ENCODE results near the gene AGPAT2. TPM values are rescaled to one million over a fixed set of nuclear protein-coding genes. Genes with fewer than 3 reads are reported as not detected.

AGPAT2 gene
- total RNA-seq, 1 experiment from 2014 or later, result 40.2 TPM

DNA sequence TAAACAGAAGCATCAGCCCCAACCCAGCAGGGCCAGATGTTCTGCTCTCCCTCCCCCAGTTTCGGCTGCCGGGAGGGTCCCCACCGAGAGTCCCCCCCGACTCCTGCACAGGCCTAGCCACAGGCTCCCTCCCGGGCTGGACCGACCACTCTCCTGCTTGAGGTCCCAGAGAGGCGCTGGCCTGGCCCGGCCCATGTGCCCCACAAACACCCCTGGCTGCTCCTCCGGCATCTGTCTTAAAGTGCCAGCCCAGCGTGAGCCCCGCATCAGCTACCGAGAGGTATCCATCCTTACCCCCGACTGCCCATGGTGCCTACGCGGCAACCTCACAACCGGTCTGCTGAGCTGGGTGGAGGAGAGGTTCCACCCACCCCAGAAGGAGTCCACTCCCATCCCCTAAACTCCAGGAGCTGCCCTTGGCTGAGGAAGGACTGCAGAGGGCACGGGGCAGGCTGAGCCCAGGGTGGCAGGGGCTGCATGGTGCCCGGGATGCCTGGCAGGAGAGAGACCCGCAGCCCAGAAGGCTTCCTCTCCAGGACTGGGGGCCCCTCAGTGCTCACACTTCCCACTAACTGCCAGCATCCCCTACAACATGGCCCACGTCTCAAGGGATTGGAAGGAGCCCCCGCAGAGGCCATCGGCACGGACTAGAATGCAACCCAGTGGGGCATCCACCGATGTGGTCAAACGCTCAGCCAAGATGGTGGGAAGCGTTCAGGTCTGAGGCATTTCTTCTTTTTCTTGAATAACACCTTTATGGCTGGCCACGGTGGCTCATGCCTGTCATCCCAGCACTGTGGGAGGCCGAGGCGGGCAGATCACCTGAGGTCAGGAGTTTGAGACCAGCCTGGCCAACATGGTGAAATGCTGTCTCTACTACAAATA, 40.2 kb downstream of the AGPAT2 start (continued):
- TF ChIP-seq, protein P1, sequence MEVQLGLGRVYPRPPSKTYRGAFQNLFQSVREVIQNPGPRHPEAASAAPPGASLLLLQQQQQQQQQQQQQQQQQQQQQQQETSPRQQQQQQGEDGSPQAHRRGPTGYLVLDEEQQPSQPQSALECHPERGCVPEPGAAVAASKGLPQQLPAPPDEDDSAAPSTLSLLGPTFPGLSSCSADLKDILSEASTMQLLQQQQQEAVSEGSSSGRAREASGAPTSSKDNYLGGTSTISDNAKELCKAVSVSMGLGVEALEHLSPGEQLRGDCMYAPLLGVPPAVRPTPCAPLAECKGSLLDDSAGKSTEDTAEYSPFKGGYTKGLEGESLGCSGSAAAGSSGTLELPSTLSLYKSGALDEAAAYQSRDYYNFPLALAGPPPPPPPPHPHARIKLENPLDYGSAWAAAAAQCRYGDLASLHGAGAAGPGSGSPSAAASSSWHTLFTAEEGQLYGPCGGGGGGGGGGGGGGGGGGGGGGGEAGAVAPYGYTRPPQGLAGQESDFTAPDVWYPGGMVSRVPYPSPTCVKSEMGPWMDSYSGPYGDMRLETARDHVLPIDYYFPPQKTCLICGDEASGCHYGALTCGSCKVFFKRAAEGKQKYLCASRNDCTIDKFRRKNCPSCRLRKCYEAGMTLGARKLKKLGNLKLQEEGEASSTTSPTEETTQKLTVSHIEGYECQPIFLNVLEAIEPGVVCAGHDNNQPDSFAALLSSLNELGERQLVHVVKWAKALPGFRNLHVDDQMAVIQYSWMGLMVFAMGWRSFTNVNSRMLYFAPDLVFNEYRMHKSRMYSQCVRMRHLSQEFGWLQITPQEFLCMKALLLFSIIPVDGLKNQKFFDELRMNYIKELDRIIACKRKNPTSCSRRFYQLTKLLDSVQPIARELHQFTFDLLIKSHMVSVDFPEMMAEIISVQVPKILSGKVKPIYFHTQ (CRISPR knock-in tag; IDR thresholded peaks at IDR 0.05), result no peak
- TF ChIP-seq CBFB (CRISPR knock-in tag; IDR thresholded peaks at IDR 0.05; ENCODE audit: low read depth), result no peak
- TF ChIP-seq MYBL2 (CRISPR knock-in tag; IDR thresholded peaks at IDR 0.05), result no peak

DNA sequence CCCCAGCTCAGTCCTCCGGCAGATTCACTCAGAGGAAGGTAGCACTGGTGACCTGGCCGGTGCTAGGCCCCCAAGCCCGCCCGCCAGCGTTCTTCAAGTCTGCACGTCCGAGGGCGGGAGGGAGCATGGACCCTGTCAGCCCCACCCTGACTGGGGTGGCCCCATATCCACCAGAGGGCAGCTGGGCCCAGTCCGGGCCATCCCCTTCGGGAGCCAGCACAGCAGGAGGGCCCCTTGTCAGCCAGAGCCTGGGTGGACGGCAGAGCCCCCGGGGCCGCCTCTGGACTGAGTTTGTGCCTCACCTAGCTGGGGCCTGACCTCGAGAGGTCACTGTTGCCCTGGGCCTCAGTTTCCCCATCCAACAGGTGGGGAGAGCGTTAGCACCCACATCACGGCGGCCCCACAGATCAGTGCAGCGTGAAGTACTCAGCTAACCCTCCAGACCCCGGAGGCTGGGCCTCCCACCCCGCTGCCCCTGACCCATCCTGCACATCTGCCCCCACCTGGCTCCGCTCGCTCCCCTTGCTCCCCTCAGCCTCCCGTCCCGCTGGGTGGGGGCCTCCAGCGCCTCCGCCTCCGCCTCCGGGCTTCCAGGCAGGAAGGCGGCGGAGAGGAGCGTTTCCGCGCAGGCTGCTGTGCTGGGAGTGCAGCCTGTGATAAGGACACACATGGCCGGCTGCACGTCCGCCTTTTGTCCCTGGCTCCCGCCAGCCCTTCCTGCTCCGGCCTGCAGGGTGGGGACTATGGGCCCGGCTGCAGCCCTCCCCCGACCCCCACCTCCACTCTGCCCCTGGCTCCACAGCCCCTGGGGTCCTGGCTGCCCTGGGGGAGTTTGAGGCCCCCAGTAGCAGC, 41.1 kb downstream of the AGPAT2 start:
- CTCF ChIA-PET, result interaction anchor here (0.7 to 3.6 kb wide), 8 partner anchors 11 to 245 kb away, joined by 3 to 21 read pairs (median 6); no protein-coding TSS in a partner anchor
- POLR2A ChIA-PET, result no interaction called here
- no peaks in the 10 kb centered on the region for H3K36me3 Mint-ChIP-seq

More for the DNA sequence above, 41.1 kb downstream of the AGPAT2 start:
- no peaks in the 10 kb centered on the region for H3K9me3 Mint-ChIP-seq
- DNase-seq (ENCODE audit: low spot score), result no peak
- no peaks in the 10 kb centered on the region for H3K4me1 Mint-ChIP-seq
- H3K27me3 Mint-ChIP-seq (ENCODE audit: low read depth), result 0 out of 2 replicates have a peak, but pooled peaks cover 6% of the 10 kb centered on the region
- ATAC-seq, result peak; percentile 38
- no peak overlapping the region for H3K4me3 Mint-ChIP-seq
- H3K27ac Mint-ChIP-seq, result no peak overlapping the region
- TF ChIP-seq, protein P2, sequence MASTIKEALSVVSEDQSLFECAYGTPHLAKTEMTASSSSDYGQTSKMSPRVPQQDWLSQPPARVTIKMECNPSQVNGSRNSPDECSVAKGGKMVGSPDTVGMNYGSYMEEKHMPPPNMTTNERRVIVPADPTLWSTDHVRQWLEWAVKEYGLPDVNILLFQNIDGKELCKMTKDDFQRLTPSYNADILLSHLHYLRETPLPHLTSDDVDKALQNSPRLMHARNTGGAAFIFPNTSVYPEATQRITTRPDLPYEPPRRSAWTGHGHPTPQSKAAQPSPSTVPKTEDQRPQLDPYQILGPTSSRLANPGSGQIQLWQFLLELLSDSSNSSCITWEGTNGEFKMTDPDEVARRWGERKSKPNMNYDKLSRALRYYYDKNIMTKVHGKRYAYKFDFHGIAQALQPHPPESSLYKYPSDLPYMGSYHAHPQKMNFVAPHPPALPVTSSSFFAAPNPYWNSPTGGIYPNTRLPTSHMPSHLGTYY (CRISPR knock-in tag; IDR thresholded peaks at IDR 0.05), result no peak
- TF ChIP-seq, protein P3, sequence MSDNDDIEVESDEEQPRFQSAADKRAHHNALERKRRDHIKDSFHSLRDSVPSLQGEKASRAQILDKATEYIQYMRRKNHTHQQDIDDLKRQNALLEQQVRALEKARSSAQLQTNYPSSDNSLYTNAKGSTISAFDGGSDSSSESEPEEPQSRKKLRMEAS (CRISPR knock-in tag; IDR thresholded peaks at IDR 0.05), result no peak
- TF ChIP-seq, protein P4, sequence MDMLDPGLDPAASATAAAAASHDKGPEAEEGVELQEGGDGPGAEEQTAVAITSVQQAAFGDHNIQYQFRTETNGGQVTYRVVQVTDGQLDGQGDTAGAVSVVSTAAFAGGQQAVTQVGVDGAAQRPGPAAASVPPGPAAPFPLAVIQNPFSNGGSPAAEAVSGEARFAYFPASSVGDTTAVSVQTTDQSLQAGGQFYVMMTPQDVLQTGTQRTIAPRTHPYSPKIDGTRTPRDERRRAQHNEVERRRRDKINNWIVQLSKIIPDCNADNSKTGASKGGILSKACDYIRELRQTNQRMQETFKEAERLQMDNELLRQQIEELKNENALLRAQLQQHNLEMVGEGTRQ (CRISPR knock-in tag; IDR thresholded peaks at IDR 0.05), result no peak
- TF ChIP-seq NFYB (CRISPR knock-in tag; conservative IDR thresholded peaks at IDR 0.05; ENCODE audit: low read depth) (no peak), ATF1 (CRISPR knock-in tag; IDR thresholded peaks at IDR 0.05) (no peak), TEAD1 (CRISPR knock-in tag; IDR thresholded peaks at IDR 0.05) (no peak), ELF4 (CRISPR knock-in tag; IDR thresholded peaks at IDR 0.05; ENCODE audit: low read depth) (no peak), OVOL2 (CRISPR knock-in tag; IDR thresholded peaks at IDR 0.05; ENCODE audit: borderline replicate concordance) (no peak), ZNF219 (CRISPR knock-in tag; IDR thresholded peaks at IDR 0.05; ENCODE audit: borderline replicate concordance) (no peak), GABPB1 (CRISPR knock-in tag; IDR thresholded peaks at IDR 0.05) (no peak)
- TF ChIP-seq, protein P5, sequence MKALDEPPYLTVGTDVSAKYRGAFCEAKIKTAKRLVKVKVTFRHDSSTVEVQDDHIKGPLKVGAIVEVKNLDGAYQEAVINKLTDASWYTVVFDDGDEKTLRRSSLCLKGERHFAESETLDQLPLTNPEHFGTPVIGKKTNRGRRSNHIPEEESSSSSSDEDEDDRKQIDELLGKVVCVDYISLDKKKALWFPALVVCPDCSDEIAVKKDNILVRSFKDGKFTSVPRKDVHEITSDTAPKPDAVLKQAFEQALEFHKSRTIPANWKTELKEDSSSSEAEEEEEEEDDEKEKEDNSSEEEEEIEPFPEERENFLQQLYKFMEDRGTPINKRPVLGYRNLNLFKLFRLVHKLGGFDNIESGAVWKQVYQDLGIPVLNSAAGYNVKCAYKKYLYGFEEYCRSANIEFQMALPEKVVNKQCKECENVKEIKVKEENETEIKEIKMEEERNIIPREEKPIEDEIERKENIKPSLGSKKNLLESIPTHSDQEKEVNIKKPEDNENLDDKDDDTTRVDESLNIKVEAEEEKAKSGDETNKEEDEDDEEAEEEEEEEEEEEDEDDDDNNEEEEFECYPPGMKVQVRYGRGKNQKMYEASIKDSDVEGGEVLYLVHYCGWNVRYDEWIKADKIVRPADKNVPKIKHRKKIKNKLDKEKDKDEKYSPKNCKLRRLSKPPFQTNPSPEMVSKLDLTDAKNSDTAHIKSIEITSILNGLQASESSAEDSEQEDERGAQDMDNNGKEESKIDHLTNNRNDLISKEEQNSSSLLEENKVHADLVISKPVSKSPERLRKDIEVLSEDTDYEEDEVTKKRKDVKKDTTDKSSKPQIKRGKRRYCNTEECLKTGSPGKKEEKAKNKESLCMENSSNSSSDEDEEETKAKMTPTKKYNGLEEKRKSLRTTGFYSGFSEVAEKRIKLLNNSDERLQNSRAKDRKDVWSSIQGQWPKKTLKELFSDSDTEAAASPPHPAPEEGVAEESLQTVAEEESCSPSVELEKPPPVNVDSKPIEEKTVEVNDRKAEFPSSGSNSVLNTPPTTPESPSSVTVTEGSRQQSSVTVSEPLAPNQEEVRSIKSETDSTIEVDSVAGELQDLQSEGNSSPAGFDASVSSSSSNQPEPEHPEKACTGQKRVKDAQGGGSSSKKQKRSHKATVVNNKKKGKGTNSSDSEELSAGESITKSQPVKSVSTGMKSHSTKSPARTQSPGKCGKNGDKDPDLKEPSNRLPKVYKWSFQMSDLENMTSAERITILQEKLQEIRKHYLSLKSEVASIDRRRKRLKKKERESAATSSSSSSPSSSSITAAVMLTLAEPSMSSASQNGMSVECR (CRISPR knock-in tag; IDR thresholded peaks at IDR 0.05; ENCODE audit: borderline replicate concordance), result no peak
- TF ChIP-seq, protein P6, sequence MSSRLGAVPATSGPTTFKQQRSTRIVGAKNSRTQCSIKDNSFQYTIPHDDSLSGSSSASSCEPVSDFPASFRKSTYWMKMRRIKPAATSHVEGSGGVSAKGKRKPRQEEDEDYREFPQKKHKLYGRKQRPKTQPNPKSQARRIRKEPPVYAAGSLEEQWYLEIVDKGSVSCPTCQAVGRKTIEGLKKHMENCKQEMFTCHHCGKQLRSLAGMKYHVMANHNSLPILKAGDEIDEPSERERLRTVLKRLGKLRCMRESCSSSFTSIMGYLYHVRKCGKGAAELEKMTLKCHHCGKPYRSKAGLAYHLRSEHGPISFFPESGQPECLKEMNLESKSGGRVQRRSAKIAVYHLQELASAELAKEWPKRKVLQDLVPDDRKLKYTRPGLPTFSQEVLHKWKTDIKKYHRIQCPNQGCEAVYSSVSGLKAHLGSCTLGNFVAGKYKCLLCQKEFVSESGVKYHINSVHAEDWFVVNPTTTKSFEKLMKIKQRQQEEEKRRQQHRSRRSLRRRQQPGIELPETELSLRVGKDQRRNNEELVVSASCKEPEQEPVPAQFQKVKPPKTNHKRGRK (CRISPR knock-in tag; IDR thresholded peaks at IDR 0.05; ENCODE audit: borderline replicate concordance), result no peak

Measured in WTC11 (cell line).